Measurements from ENCODE around the gene SLC7A5. TPM values are rescaled to one million over a fixed set of nuclear protein-coding genes. Genes with fewer than 3 reads are reported as not detected.

The SLC7A5 gene
- total and polyA plus RNA-seq, 8 donors: 9.6 to 35.0 (median 11.1) TPM

- peaks cover 0 to 37% of the 10 kb centered on the region in 2 donors for H3K36me3 ChIP-seq
- DNase-seq (no peak), ATAC-seq (no peak)
- no peaks in the 10 kb centered on the region for H3K9me3 ChIP-seq
- no peaks in the 10 kb centered on the region for H3K27me3 ChIP-seq
- no peak overlapping the region for H3K27ac ChIP-seq
- no peak for TF ChIP-seq CTCF (IDR thresholded peaks at IDR 0.05)
- no peak overlapping the region for H3K4me3 ChIP-seq
- H3K4me1 ChIP-seq: peaks cover 8 to 37% of the 10 kb centered on the region in 2 donors
- intact Hi-C loops (cut with DNase I): no loop called here
Measured at GRCh38 chr16:87849419-87850008, 19.8 kb downstream of the SLC7A5 start.

GRCh38 chr16:87848676-87849345, 20.5 kb downstream of the SLC7A5 start:
- no peaks in the 10 kb centered on the region for H3K9me3 ChIP-seq
- intact Hi-C loops (cut with DNase I): no loop called here
- DNase-seq: no peak
- peaks cover 8 to 30% of the 10 kb centered on the region in 2 donors for H3K4me1 ChIP-seq
- H3K36me3 ChIP-seq: peaks cover 0 to 41% of the 10 kb centered on the region in 2 donors
- H3K4me3 ChIP-seq: no peak overlapping the region
- TF ChIP-seq CTCF (IDR thresholded peaks at IDR 0.05): no peak
- no peak for ATAC-seq
- no peak overlapping the region for H3K27ac ChIP-seq
- no peaks in the 10 kb centered on the region for H3K27me3 ChIP-seq

GRCh38 chr16:87847785-87848675, 21.3 kb downstream of the SLC7A5 start:
- Histone ChIP-seq H3K27ac (no peak overlapping the region), H3K4me3 (no peak overlapping the region), H3K36me3 (peaks cover 0 to 41% of the 10 kb centered on the region in 2 donors), H3K4me1 (peaks cover 4 to 22% of the 10 kb centered on the region in 2 donors), H3K27me3 (no peaks in the 10 kb centered on the region), H3K9me3 (no peaks in the 10 kb centered on the region)
- DNase-seq (peak in 1 of 4 donors; percentile 54), ATAC-seq (no peak)
- intact Hi-C loops (cut with DNase I): no loop called here
- no peak for TF ChIP-seq CTCF (IDR thresholded peaks at IDR 0.05)

GRCh38 chr16:87847467-87847784, 21.9 kb downstream of the SLC7A5 start:
- ATAC-seq: no peak
- no peaks in the 10 kb centered on the region for H3K27me3 ChIP-seq
- TF ChIP-seq CTCF (IDR thresholded peaks at IDR 0.05): no peak
- no peaks in the 10 kb centered on the region for H3K9me3 ChIP-seq
- no peak overlapping the region for H3K27ac ChIP-seq
- DNase-seq: no peak
- intact Hi-C loops (cut with DNase I): no loop called here
- no peak overlapping the region for H3K4me3 ChIP-seq
- H3K4me1 ChIP-seq: peaks cover 0 to 17% of the 10 kb centered on the region in 2 donors
- peaks cover 0 to 42% of the 10 kb centered on the region in 2 donors for H3K36me3 ChIP-seq
